ENCODE measurements around the gene PLA1A. TPM values are rescaled to one million over a fixed set of nuclear protein-coding genes. Genes with fewer than 3 reads are reported as not detected.

PLA1A gene
- total RNA-seq, 2 donors from 2014 or later = 2.8 to 9.1 TPM

DNA sequence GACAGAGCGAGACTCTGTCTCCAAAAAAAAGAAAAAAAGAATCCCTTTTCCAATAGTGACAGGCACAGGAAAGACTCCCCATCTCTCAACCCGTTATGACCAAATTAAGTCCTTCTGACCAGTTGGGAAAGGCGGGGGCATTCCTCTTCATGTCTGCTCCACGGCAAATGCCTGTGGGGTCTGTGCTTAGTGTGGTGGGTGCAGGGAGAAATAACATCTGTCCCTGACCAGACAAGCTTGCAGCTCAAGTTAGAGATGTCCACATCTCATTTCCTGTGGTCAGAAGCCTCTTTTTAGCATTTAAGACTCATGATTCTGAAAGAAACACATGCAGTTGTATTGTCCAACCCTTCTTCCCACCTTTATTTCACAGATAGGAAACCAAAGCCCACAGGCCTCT, 16.2 kb downstream of the PLA1A start:
- Histone ChIP-seq H3K27me3 (replicated peaks; ENCODE audit: insufficient read depth) (no peaks in the 10 kb centered on the region), H3K9me3 (no peaks in the 10 kb centered on the region), H3K4me3 (no peak overlapping the region), H3K27ac (no peak overlapping the region), H3K4me1 (replicated peaks) (no peaks in the 10 kb centered on the region), H3K36me3 (no peaks in the 10 kb centered on the region)
- 91% methylated on average over 4 of the region's 4 CpGs for WGBS
- intact Hi-C loops (cut with DNase I) = no loop called here
- DNase-seq (ENCODE audit: low spot score) = no peak
- TF ChIP-seq POLR2AphosphoS5 (IDR thresholded peaks at IDR 0.05) = no peak
- TF ChIP-seq CTCF (IDR thresholded peaks at IDR 0.05) = no peak
- no peak for TF ChIP-seq POLR2A (IDR thresholded peaks at IDR 0.05)

- no peaks in the 10 kb centered on the region for H3K36me3 ChIP-seq
- no peak overlapping the region for H3K27ac ChIP-seq
- WGBS = 78% methylated on average over 4 of the region's 4 CpGs
- DNase-seq (ENCODE audit: low spot score) = no peak
- H3K4me1 ChIP-seq (replicated peaks) = no peaks in the 10 kb centered on the region
- intact Hi-C loops (cut with DNase I) = no loop called here
- no peaks in the 10 kb centered on the region for H3K27me3 ChIP-seq (replicated peaks; ENCODE audit: insufficient read depth)
- H3K4me3 ChIP-seq = no peak overlapping the region
- no peaks in the 10 kb centered on the region for H3K9me3 ChIP-seq
- TF ChIP-seq CTCF (IDR thresholded peaks at IDR 0.05) = no peak
These were observed 18.4 kb downstream of the PLA1A start for GRCh38 chr3:119616056-119616455.

- DNase-seq (ENCODE audit: low spot score) = no peak
- Histone ChIP-seq H3K4me1 (replicated peaks) (no peaks in the 10 kb centered on the region), H3K27me3 (replicated peaks; ENCODE audit: insufficient read depth) (no peaks in the 10 kb centered on the region), H3K4me3 (no peak overlapping the region), H3K27ac (no peak overlapping the region), H3K9me3 (no peaks in the 10 kb centered on the region), H3K36me3 (no peaks in the 10 kb centered on the region)
- WGBS = 74% methylated on average over 7 of the region's 7 CpGs
- intact Hi-C loops (cut with DNase I) = no loop called here
- TF ChIP-seq CTCF (IDR thresholded peaks at IDR 0.05) (no peak), POLR2AphosphoS5 (IDR thresholded peaks at IDR 0.05) (no peak), POLR2A (IDR thresholded peaks at IDR 0.05) (no peak)
These were observed 21.4 kb downstream of the PLA1A start for GRCh38 chr3:119619094-119619493.

GRCh38 chr3:119620899-119621298, 23.2 kb downstream of the PLA1A start:
- H3K4me1 ChIP-seq (replicated peaks) = no peaks in the 10 kb centered on the region
- H3K36me3 ChIP-seq = no peaks in the 10 kb centered on the region
- H3K27me3 ChIP-seq (replicated peaks; ENCODE audit: insufficient read depth) = no peaks in the 10 kb centered on the region
- no peaks in the 10 kb centered on the region for H3K9me3 ChIP-seq
- intact Hi-C loops (cut with DNase I) = no loop called here
- WGBS = 98% methylated on average over 5 of the region's 5 CpGs
- no peak overlapping the region for H3K27ac ChIP-seq
- no peak for TF ChIP-seq POLR2A (IDR thresholded peaks at IDR 0.05)
- no peak for TF ChIP-seq CTCF (IDR thresholded peaks at IDR 0.05)
- no peak for TF ChIP-seq POLR2AphosphoS5 (IDR thresholded peaks at IDR 0.05)
- H3K4me3 ChIP-seq = no peak overlapping the region
- no peak for DNase-seq (ENCODE audit: low spot score)

- no peak for DNase-seq (ENCODE audit: low spot score)
- TF ChIP-seq CTCF (IDR thresholded peaks at IDR 0.05) = no peak
- TF ChIP-seq POLR2AphosphoS5 (IDR thresholded peaks at IDR 0.05) = no peak
- H3K27ac ChIP-seq = no peak overlapping the region
- 89% methylated on average over 9 of the region's 9 CpGs for WGBS
- no peaks in the 10 kb centered on the region for H3K27me3 ChIP-seq (replicated peaks; ENCODE audit: insufficient read depth)
- H3K36me3 ChIP-seq = no peaks in the 10 kb centered on the region
- H3K9me3 ChIP-seq = no peaks in the 10 kb centered on the region
- H3K4me3 ChIP-seq = no peak overlapping the region
- H3K4me1 ChIP-seq (replicated peaks) = no peaks in the 10 kb centered on the region
- intact Hi-C loops (cut with DNase I) = no loop called here
These were observed 26.5 kb downstream of the PLA1A start for GRCh38 chr3:119624002-119624720.

All from prostate gland (tissue), 2 donors.